Esophagus squamous epithelium (tissue), 4 donors: ENCODE data around the gene PAPPA.

ENCODE experiments used
- CTCF ChIP-seq, 6 experiments: fragments of 450-650 bp in 4 of 6; fragments of 200-600 bp in 2 of 6; sonication (generic) in 2 of 6; IDR thresholded peaks; one replicate each; pipeline ENCODE4 v1.5.1; 2016 to 2019; ENCODE audit warnings: antibody characterized with exemption in 6 of 6, mild to moderate bottlenecking in 4 of 6, moderate library complexity in 4 of 6
- POLR2A ChIP-seq, 4 donors: fragments of 450-650 bp; IDR thresholded peaks; one replicate each; pipeline ENCODE4 v1.6.1; 2017; ENCODE audit warnings: antibody characterized with exemption in 4 of 4, mild to moderate bottlenecking in 4 of 4, moderate library complexity in 3 of 4

- TF ChIP-seq CTCF (IDR thresholded peaks at IDR 0.05) (no peak), POLR2A (IDR thresholded peaks at IDR 0.05) (no peak)
These were observed 227.0 kb downstream of the PAPPA start for GRCh38 chr9:116380496-116380995.
